Keratinocyte (primary cell): ENCODE measurements around the gene CEP295NL. TPM values are rescaled to one million over a fixed set of nuclear protein-coding genes. Genes with fewer than 3 reads are reported as not detected.

ENCODE experiments used
- DNase-seq: peaks from one replicate; pipeline ENCODE4 v3.0.0-alpha.2; 2011; ENCODE audit warnings: low read depth, missing footprints, low spot score
- FAIRE-seq: peaks from 2 replicates; lab custom pipeline; 2011; peaks lifted over from hg19 to GRCh38; lab: Jason Lieb, UNC
- H2AFZ ChIP-seq: 2 replicates; pipeline ENCODE4 v1.6.0; 2012; ENCODE audit warnings: low read length, control low read depth, inconsistent platforms; ENCODE audit not compliant: control insufficient read depth
- H3K27ac ChIP-seq: 2 replicates; pipeline ENCODE4 v1.5.1; 2011; ENCODE audit warnings: low read length; ENCODE audit not compliant: control insufficient read depth, insufficient read depth
- H3K27me3 ChIP-seq: 3 replicates; pipeline ENCODE4 v1.6.0; 2011; ENCODE audit warnings: low read length; ENCODE audit not compliant: control insufficient read depth, insufficient read depth; ENCODE audit errors: extremely low read depth
- H3K36me3 ChIP-seq, 2 experiments: 2 replicates in 1 of 2; 3 replicates in 1 of 2; pipeline ENCODE4 v1.5.1; 2011; ENCODE audit warnings: low read length in 2 of 2, mild to moderate bottlenecking in 1 of 2; ENCODE audit not compliant: control insufficient read depth in 2 of 2, insufficient read depth in 2 of 2; ENCODE audit errors: extremely low read depth in 1 of 2
- H3K4me1 ChIP-seq: 3 replicates; pipeline ENCODE4 v1.5.1; 2011; ENCODE audit warnings: low read length; ENCODE audit not compliant: control insufficient read depth, insufficient read depth; ENCODE audit errors: extremely low read depth
- H3K4me2 ChIP-seq: 3 replicates; pipeline ENCODE4 v1.6.0; 2011; ENCODE audit warnings: low read depth, low read length; ENCODE audit not compliant: control insufficient read depth, insufficient read depth; ENCODE audit errors: extremely low read depth
- H3K4me3 ChIP-seq, 3 experiments: fragments of 200-600 bp in 1 of 3; sonication (generic) in 1 of 3; 2 replicates in 2 of 3; 3 replicates in 1 of 3; pipeline ENCODE4 v1.5.1; 2011 to 2016; ENCODE audit warnings: low read length in 3 of 3, mild to moderate bottlenecking in 3 of 3, control low read depth in 2 of 3, inconsistent platforms in 1 of 3, low read depth in 1 of 3, mixed read lengths in 1 of 3, mixed run types in 1 of 3, moderate library complexity in 1 of 3; ENCODE audit not compliant: control insufficient read depth in 2 of 3, insufficient read depth in 2 of 3; ENCODE audit errors: extremely low read depth in 1 of 3
- H3K79me2 ChIP-seq: 2 replicates; pipeline ENCODE4 v1.6.0; 2012; ENCODE audit warnings: low read length; ENCODE audit not compliant: control insufficient read depth, insufficient read depth
- H3K9ac ChIP-seq: 3 replicates; pipeline ENCODE4 v1.6.0; 2011; ENCODE audit warnings: low read length; ENCODE audit not compliant: control insufficient read depth, insufficient read depth; ENCODE audit errors: extremely low read depth
- H3K9me1 ChIP-seq: 3 replicates; pipeline ENCODE4 v1.6.0; 2011; ENCODE audit warnings: low read length; ENCODE audit not compliant: control insufficient read depth, insufficient read depth; ENCODE audit errors: extremely low read depth
- H3K9me3 ChIP-seq: 2 replicates; pipeline ENCODE4 v1.5.1; 2012; ENCODE audit warnings: low read depth, low read length; ENCODE audit not compliant: control insufficient read depth
- H4K20me1 ChIP-seq: 3 replicates; pipeline ENCODE4 v1.6.0; 2011; ENCODE audit warnings: low read length; ENCODE audit not compliant: control insufficient read depth, insufficient read depth; ENCODE audit errors: extremely low read depth
- CTCF ChIP-seq, 3 experiments: IDR thresholded peaks in 1 of 3; conservative IDR thresholded peaks in 1 of 3; optimal IDR thresholded peaks in 1 of 3; 2 replicates in 2 of 3; 3 replicates in 1 of 3; pipeline versions ENCODE3 to v1.5.1; 2011; ENCODE audit warnings: low read length in 3 of 3, mild to moderate bottlenecking in 3 of 3, moderate library complexity in 2 of 3, control low read depth in 1 of 3, inconsistent platforms in 1 of 3; ENCODE audit not compliant: insufficient read depth in 2 of 3; ENCODE audit errors: extremely low read depth in 1 of 3
- EZH2 ChIP-seq: IDR thresholded peaks from one replicate; pipeline ENCODE4 v1.6.1; 2012; ENCODE audit warnings: inconsistent platforms, mild to moderate bottlenecking, low read length, moderate library complexity
- dilution Hi-C: fragments of 300-500 bp; cut with MboI; formaldehyde crosslinking; loops from one replicate; pipeline ENCODE4 v1.7.0; 2020; ENCODE audit warnings: low sequenced_read_pairs; ENCODE audit not compliant: extremely low pct_ligation_motif_present
- polyA plus RNA-seq, 5 experiments: library from polyadenylated mRNA; depleted of rRNA in 3 of 5; stranded (reverse) in 3 of 5; stranded (forward) in 1 of 5; unstranded in 1 of 5; fragments of >200 nt; gene quantifications; 1 replicate in 1 of 5; 2 replicates in 3 of 5; 3 replicates in 1 of 5; pipeline versions ENCODE4 v1.2.1 to v1.2.3, GENCODE V29; 2011 to 2012; ENCODE audit warnings: missing spikeins in 2 of 5, low read depth in 1 of 5, low replicate concordance in 1 of 5

Gene CEP295NL
- polyA plus RNA-seq, 1 donor (not counting 4 experiments of a cell fraction or from before 2014, with no cell fraction given) = not detected

GRCh38 chr17:78889531-78889930 is 13.5 kb downstream of the CEP295NL start:
- no peaks in the 10 kb centered on the region for H3K9me1 ChIP-seq
- H2AFZ ChIP-seq = no peak overlapping the region
- H3K79me2 ChIP-seq = no peaks in the 10 kb centered on the region
- no peak for DNase-seq
- H3K9me3 ChIP-seq = no peaks in the 10 kb centered on the region
- no peak overlapping the region for H3K27ac ChIP-seq
- H3K4me3 ChIP-seq = no peak overlapping the region
- H3K9ac ChIP-seq = no peak overlapping the region
- dilution Hi-C loops = no loop called here
- FAIRE-seq = no peak
- H3K4me1 ChIP-seq = no peaks in the 10 kb centered on the region
- H3K27me3 ChIP-seq = peaks cover 13% of the 10 kb centered on the region
- no peaks in the 10 kb centered on the region for H3K36me3 ChIP-seq
- TF ChIP-seq EZH2 (no peak), CTCF (optimal IDR thresholded peaks at IDR 0.05 in 1 of 3, IDR thresholded peaks at IDR 0.05 in 1 of 3, conservative IDR thresholded peaks at IDR 0.05 in 1 of 3; ENCODE audit: extremely low read depth in 1 of 3, insufficient read depth in 2 of 3, low read length in 3 of 3) (no peak)
- peaks cover 2% of the 10 kb centered on the region for H4K20me1 ChIP-seq
- no peak overlapping the region for H3K4me2 ChIP-seq

GRCh38 chr17:78888941-78889518 is 14.0 kb downstream of the CEP295NL start:
- no peaks in the 10 kb centered on the region for H3K36me3 ChIP-seq

More at GRCh38 chr17:78888941-78889518, 14.0 kb downstream of the CEP295NL start:
- Histone ChIP-seq H2AFZ (no peak overlapping the region), H3K4me3 (no peak overlapping the region), H3K79me2 (no peaks in the 10 kb centered on the region), H3K27me3 (peaks cover 12% of the 10 kb centered on the region), H4K20me1 (peaks cover 2% of the 10 kb centered on the region), H3K4me1 (peaks cover 2% of the 10 kb centered on the region), H3K9me1 (no peaks in the 10 kb centered on the region), H3K9ac (no peak overlapping the region), H3K4me2 (no peak overlapping the region), H3K27ac (no peak overlapping the region), H3K9me3 (no peaks in the 10 kb centered on the region)
- TF ChIP-seq CTCF (optimal IDR thresholded peaks at IDR 0.05 in 1 of 3, IDR thresholded peaks at IDR 0.05 in 1 of 3, conservative IDR thresholded peaks at IDR 0.05 in 1 of 3; ENCODE audit: extremely low read depth in 1 of 3, insufficient read depth in 2 of 3, low read length in 3 of 3) (no peak), EZH2 (no peak)
- FAIRE-seq (no peak), DNase-seq (no peak)
- dilution Hi-C loops = no loop called here
